GM12874 (cell line): ENCODE measurements around the gene FREM1.

Experiments used
- TF ChIP-seq, protein P1 (sequence below): IDR thresholded peaks from 2 replicates; pipeline ENCODE4 v1.5.1; 2011; ENCODE audit warnings: low read depth, mild to moderate bottlenecking, control low read depth, low read length, moderate library complexity; ENCODE audit not compliant: insufficient read depth

FREM1 gene

DNA sequence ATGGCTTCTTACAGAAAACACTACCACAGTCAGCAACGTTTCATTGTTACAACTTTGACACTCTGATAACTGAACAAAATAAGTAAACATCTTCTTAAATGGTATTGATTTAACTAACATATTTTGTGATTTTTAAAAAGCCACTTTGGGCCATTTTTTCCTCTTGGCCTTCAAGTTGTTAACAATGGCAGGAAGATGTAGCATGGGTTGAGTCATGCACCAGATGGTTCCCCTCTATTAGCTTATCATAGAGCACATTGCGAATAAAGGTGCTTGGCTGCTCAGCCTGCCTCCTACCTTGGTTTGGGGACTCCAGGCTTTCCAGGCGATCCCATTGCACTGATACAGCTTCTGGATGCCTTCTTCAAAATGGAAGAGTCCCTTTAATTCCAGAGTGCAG is 163.6 kb downstream of the FREM1 start:
- TF ChIP-seq, protein P1, sequence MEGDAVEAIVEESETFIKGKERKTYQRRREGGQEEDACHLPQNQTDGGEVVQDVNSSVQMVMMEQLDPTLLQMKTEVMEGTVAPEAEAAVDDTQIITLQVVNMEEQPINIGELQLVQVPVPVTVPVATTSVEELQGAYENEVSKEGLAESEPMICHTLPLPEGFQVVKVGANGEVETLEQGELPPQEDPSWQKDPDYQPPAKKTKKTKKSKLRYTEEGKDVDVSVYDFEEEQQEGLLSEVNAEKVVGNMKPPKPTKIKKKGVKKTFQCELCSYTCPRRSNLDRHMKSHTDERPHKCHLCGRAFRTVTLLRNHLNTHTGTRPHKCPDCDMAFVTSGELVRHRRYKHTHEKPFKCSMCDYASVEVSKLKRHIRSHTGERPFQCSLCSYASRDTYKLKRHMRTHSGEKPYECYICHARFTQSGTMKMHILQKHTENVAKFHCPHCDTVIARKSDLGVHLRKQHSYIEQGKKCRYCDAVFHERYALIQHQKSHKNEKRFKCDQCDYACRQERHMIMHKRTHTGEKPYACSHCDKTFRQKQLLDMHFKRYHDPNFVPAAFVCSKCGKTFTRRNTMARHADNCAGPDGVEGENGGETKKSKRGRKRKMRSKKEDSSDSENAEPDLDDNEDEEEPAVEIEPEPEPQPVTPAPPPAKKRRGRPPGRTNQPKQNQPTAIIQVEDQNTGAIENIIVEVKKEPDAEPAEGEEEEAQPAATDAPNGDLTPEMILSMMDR, result no peak

DNA sequence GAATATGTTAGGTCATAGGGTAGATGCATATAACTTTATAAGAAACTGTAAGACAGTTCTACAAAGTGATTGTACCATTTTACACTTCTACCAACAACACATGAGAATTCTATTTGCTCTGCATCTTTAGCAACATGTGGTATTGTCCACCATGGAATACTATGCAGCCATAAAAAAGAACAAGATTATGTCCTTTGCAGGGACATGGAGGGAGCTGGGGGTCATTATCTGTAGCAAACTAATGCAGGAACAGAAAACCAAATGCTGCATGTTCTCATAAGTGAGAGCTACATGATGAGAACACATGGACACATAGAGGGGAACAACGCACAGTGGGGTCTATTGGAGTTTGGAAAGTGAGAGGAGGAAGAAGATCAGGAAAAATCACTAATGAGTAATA is 165.5 kb downstream of the FREM1 start:
- TF ChIP-seq, protein P1, result no peak

DNA sequence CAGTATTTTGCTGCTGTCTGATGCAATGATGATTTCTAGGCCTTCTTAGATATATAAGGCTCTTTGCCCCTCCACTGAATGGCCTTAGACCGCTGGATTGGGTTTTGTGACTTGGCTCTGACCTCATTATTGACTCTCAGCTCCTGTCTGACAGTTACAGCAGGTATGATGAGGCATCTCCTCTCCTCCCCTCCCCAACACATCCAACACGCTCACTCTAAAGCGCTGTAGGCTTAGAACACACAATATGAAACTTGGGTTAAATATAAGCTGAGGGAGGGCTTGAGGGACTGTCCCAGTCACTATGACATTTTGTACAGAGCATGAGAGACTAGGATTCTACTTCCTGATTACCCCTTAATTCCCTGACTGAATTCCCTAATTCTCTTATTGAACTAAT is 168.9 kb downstream of the FREM1 start:
- TF ChIP-seq, protein P1, result no peak

DNA sequence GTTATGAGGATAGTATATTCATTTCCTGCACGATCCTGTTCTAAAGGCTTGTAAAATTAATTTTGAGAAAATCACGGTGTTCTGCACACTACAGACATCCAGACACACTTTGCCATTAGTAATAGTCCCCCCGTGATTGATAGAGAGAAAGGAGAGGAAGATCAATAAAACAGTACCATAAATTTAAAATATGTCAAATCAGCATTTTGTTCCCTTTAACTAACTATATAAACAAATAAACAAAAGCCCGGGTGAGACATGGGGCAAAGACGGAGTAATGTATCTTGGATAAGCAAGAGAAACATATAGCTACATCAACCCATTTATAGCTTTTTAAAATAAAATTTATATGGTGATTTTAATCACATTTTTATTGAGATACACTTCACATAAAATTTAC is 177.1 kb downstream of the FREM1 start:
- TF ChIP-seq, protein P1, result no peak

DNA sequence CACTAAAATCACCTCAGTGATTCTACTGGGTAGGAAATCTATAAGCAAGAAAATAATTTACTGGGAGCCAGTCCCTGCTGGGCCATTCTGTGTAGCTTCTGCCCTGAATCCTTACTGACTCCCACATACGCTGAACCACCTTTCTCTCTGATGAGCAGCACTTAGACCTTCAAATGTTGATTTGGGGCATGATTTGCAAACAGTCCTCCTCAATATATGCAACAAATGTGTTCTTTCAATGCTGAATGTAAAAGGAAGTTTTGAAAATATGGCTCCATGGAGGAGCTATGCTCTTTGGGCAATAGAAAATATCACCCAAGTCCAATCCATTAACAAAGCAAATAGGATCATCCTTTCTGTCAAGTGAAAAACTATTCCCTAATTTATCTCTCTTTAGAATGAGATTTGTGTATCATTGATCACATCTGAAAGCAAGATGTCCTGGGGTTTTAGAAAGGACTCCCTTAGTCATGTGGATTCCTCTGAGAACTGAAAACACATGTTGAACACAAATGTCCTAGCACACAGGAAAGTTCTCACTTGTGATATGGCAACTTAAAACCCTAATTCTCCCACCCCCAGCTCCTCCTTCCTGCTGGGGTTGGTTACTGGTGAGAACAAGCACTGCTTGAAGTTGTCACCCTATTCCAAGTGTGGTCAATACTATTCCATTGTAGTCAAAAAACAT is 178.8 kb downstream of the FREM1 start:
- TF ChIP-seq, protein P1, result no peak

DNA sequence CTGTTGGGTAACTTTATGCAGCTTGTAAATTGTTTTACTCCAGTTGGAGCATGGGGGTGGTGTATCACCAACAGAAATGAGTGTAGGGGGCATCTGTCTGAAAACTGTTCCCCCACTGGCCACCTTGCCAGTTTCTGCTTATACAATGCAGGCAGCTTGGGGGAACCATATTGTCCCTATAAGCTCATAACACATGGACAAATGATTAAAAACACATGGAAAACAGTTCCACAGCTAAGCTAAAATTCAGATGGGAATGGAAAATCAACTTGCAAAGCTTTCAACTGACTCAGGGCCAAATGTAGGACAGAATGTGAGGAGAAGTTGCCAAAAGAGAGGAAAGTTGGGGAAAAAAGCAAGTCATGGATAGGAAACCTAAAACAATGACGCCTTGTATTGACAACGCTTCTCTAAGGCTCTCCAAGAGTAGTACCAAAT is 179.7 kb downstream of the FREM1 start:
- TF ChIP-seq, protein P1, result no peak

DNA sequence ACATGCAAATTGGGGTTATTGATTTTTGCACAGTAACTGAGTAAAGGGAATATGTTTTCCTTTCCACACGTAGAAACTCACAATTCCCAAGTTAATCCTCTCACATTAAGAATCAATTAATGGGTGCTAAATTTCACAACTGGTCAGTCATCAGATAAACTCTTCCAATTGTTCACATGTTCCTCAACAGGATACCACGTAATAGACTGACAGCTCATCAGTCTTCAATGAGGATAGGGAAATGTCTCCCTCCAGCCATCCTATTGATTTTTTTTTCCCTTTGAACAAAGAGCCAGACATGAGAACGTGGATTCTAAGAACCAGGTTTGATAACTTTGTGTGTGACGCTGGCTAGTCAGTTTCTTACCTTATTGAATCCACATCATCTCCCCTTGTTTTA is 186.9 kb downstream of the FREM1 start:
- TF ChIP-seq, protein P1, result no peak
